Measurements from ENCODE around the gene CNIH3. TPM values are rescaled to one million over a fixed set of nuclear protein-coding genes. Genes with fewer than 3 reads are reported as not detected.

The CNIH3 gene
- polyA plus RNA-seq, 2 donors = 0.99 to 1.4 TPM

DNA sequence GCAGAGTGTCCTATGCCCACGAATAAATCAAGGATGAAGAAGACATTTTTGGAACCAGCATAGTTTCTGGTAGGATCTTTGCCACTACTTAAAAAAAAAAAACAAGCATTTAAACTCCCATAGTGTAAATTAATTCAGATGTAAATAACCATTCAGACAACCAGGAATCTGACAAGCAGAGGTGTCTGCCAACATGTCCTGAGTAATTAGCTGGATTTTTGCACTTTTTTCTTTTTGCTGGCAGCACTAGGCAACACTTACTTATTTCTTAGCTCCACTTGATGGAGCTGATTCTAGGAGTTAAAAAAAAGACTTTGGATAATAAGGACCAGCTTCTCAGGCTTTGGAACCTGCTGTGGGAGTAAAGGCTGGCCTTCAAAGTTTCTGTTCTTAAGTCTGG is 27.6 kb upstream of the CNIH3 start:
- Histone ChIP-seq H3K27me3 (ENCODE audit: control insufficient read depth in 1 of 2, insufficient read depth in 2 of 2, low read length in 2 of 2) (no peaks in the 10 kb centered on the region), H3K27ac (ENCODE audit: low read depth in 2 of 2, low read length in 1 of 2) (no peak overlapping the region), H3K36me3 (ENCODE audit: control insufficient read depth in 2 of 2, insufficient read depth in 2 of 2, low read length in 1 of 2) (no peaks in the 10 kb centered on the region), H3K4me3 (ENCODE audit: low read depth in 1 of 2, low read length in 2 of 2) (no peak overlapping the region), H3K4me1 (ENCODE audit: control insufficient read depth in 2 of 2, insufficient read depth in 2 of 2, low read length in 1 of 2) (no peaks in the 10 kb centered on the region), H3K9me3 (ENCODE audit: control insufficient read depth in 2 of 2, insufficient read depth in 1 of 2, low read depth in 1 of 2, low read length in 1 of 2) (no peaks in the 10 kb centered on the region)
- WGBS, 2 donors = 68 to 81% methylated on average over 1 of the region's 1 CpG

DNA sequence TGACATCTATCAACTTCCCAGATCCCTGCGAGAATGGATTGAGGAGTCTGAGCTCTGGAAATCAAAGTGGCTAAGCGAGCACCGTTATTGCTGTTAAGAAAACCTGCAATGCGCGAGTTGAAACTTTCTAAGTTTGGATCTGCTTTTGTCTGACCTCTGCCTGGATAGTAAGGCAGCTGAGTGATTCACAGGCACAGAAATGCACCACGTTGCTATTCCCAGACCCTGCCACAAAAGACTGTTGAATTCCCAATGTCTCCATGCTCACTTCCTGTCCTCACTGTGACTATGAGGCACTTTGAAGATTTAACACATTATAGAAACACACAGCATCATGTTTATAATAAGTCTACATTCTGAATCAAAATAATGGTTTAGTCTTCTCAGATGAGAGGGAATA is 27.1 kb upstream of the CNIH3 start:
- WGBS, 2 donors = 67 to 78% methylated on average over 6 of the region's 6 CpGs
- Histone ChIP-seq H3K4me3 (ENCODE audit: low read depth in 1 of 2, low read length in 2 of 2) (no peak overlapping the region), H3K9me3 (ENCODE audit: control insufficient read depth in 2 of 2, insufficient read depth in 1 of 2, low read depth in 1 of 2, low read length in 1 of 2) (no peaks in the 10 kb centered on the region), H3K36me3 (ENCODE audit: control insufficient read depth in 2 of 2, insufficient read depth in 2 of 2, low read length in 1 of 2) (no peaks in the 10 kb centered on the region), H3K27ac (ENCODE audit: low read depth in 2 of 2, low read length in 1 of 2) (no peak overlapping the region), H3K27me3 (ENCODE audit: control insufficient read depth in 1 of 2, insufficient read depth in 2 of 2, low read length in 2 of 2) (no peaks in the 10 kb centered on the region), H3K4me1 (ENCODE audit: control insufficient read depth in 2 of 2, insufficient read depth in 2 of 2, low read length in 1 of 2) (no peaks in the 10 kb centered on the region)

DNA sequence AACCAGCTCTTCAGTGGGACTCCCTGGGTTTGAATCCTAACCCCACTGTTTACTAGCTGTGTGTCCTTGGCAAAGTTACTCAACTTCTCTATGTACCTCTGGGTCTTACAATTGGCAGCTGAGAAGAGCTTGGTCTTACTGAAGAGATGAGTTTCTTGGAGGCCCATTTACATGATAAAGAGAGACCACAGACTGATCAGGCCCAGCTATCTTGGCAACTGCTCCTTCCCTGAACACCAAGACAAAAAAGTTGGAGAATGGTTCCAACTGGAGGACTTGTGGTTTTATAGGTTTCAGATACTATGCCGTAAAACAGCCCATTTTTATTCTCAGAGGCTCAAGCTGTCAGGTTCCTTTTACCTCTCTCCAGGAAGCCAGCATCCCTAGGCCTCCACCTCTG is 24.8 kb upstream of the CNIH3 start:
- Histone ChIP-seq H3K4me1 (ENCODE audit: control insufficient read depth in 2 of 2, insufficient read depth in 2 of 2, low read length in 1 of 2) (no peaks in the 10 kb centered on the region), H3K9me3 (ENCODE audit: control insufficient read depth in 2 of 2, insufficient read depth in 1 of 2, low read depth in 1 of 2, low read length in 1 of 2) (no peaks in the 10 kb centered on the region), H3K27me3 (ENCODE audit: control insufficient read depth in 1 of 2, insufficient read depth in 2 of 2, low read length in 2 of 2) (no peaks in the 10 kb centered on the region), H3K27ac (ENCODE audit: low read depth in 2 of 2, low read length in 1 of 2) (no peak overlapping the region), H3K4me3 (ENCODE audit: low read depth in 1 of 2, low read length in 2 of 2) (no peak overlapping the region), H3K36me3 (ENCODE audit: control insufficient read depth in 2 of 2, insufficient read depth in 2 of 2, low read length in 1 of 2) (no peaks in the 10 kb centered on the region)
- 93 to 96% methylated on average over 1 of the region's 1 CpG for WGBS, 2 donors

DNA sequence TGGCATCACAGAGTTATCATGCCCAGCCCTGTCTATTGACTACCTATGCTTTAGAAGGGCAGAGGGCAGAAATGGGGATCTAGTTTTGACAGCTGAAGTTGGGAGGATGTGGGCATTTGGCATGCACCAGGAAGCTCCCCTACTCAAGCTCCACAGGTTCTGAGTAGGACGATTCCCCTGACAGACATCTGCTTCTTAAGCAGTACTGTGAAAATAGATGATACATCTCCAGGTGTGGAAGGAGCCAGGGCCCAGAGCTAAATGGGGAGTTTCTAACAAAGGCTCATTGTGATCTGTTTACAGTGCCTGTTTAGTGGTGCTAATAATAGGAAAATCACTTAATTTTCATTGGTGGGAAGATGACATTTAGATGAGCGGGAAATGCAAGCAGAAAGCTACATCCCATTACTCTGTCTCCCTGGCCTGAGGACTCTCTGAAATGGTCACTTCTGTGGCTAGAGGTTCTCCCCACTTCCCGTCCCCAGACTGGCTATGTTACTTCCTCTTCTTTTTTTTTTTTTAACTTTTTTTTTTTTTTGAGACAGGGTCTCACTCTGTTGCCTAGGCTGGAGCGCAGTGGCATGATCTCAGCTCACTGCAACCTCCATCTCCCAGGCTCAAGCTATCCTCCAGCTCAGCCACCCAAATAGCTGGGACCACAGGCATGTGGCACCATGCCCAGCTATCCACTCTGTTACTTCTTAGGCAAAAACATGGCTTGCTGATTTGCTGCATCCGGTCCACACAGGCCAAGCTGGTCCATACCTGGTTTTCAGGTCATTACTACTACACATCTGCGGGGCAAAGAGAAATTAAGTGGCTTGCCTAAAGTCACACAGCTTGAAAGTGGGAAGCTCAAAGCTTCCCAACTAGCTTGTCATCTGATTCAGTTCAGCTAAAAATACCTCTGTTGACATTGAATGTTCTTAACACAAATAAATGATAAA is 23.2 kb upstream of the CNIH3 start:
- Histone ChIP-seq H3K9me3 (ENCODE audit: control insufficient read depth in 2 of 2, insufficient read depth in 1 of 2, low read depth in 1 of 2, low read length in 1 of 2) (no peaks in the 10 kb centered on the region), H3K27ac (ENCODE audit: low read depth in 2 of 2, low read length in 1 of 2) (no peak overlapping the region), H3K4me3 (ENCODE audit: low read depth in 1 of 2, low read length in 2 of 2) (no peak overlapping the region), H3K27me3 (ENCODE audit: control insufficient read depth in 1 of 2, insufficient read depth in 2 of 2, low read length in 2 of 2) (no peaks in the 10 kb centered on the region), H3K4me1 (ENCODE audit: control insufficient read depth in 2 of 2, insufficient read depth in 2 of 2, low read length in 1 of 2) (no peaks in the 10 kb centered on the region), H3K36me3 (ENCODE audit: control insufficient read depth in 2 of 2, insufficient read depth in 2 of 2, low read length in 1 of 2) (no peaks in the 10 kb centered on the region)
- 70 to 73% methylated on average over 6 of the region's 6 CpGs for WGBS, 2 donors

DNA sequence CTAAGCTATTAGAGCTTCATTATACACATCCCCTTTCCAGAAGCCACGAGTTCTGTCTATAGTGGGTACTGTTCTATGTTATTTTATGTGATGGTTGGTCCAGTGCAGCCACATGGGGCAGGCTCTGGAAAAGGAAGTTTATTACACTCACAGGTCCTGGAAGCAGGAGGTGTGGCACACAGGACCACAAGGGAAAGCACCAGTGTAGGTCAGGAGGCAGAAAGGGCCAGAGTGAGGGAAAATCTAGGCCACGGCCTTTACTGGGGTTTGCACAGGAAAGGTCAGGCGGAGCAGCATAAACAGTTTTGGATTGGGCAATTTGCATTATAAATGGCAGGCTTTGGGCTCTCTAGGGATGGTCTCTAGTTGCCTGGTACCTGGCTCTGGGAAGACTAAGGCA is 21.8 kb upstream of the CNIH3 start:
- no peak overlapping the region for H3K4me3 ChIP-seq (ENCODE audit: low read depth in 1 of 2, low read length in 2 of 2)
- no peaks in the 10 kb centered on the region for H3K9me3 ChIP-seq (ENCODE audit: control insufficient read depth in 2 of 2, insufficient read depth in 1 of 2, low read depth in 1 of 2, low read length in 1 of 2)
- no peaks in the 10 kb centered on the region for H3K27me3 ChIP-seq (ENCODE audit: control insufficient read depth in 1 of 2, insufficient read depth in 2 of 2, low read length in 2 of 2)
- WGBS, 2 donors = 92 to 93% methylated on average over 3 of the region's 3 CpGs
- H3K36me3 ChIP-seq (ENCODE audit: control insufficient read depth in 2 of 2, insufficient read depth in 2 of 2, low read length in 1 of 2) = no peaks in the 10 kb centered on the region
- no peak overlapping the region for H3K27ac ChIP-seq (ENCODE audit: low read depth in 2 of 2, low read length in 1 of 2)
- no peaks in the 10 kb centered on the region for H3K4me1 ChIP-seq (ENCODE audit: control insufficient read depth in 2 of 2, insufficient read depth in 2 of 2, low read length in 1 of 2)

DNA sequence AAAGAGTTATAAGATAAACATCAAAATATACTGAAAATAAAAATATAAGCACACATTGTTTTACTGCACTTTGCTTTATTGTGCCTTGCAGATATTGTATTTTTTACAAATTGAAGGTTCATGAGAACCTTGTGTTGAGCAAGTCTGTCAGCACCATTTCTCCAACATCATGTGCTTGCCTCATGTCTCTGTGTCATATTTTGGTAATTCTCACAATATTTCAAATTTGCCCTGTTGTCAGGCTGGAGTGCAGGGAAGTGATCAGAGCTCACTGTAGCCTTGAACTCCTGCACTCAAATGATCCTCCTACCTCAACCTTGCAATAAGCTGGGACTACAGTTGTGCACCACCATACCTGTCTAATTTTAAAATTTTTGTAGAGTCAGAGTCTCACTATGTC is 21.3 kb upstream of the CNIH3 start:
- H3K27me3 ChIP-seq (ENCODE audit: control insufficient read depth in 1 of 2, insufficient read depth in 2 of 2, low read length in 2 of 2) = no peaks in the 10 kb centered on the region
- H3K4me3 ChIP-seq (ENCODE audit: low read depth in 1 of 2, low read length in 2 of 2) = no peak overlapping the region
- no peak overlapping the region for H3K27ac ChIP-seq (ENCODE audit: low read depth in 2 of 2, low read length in 1 of 2)
- H3K36me3 ChIP-seq (ENCODE audit: control insufficient read depth in 2 of 2, insufficient read depth in 2 of 2, low read length in 1 of 2) = no peaks in the 10 kb centered on the region
- no peaks in the 10 kb centered on the region for H3K4me1 ChIP-seq (ENCODE audit: control insufficient read depth in 2 of 2, insufficient read depth in 2 of 2, low read length in 1 of 2)
- H3K9me3 ChIP-seq (ENCODE audit: control insufficient read depth in 2 of 2, insufficient read depth in 1 of 2, low read depth in 1 of 2, low read length in 1 of 2) = no peaks in the 10 kb centered on the region

DNA sequence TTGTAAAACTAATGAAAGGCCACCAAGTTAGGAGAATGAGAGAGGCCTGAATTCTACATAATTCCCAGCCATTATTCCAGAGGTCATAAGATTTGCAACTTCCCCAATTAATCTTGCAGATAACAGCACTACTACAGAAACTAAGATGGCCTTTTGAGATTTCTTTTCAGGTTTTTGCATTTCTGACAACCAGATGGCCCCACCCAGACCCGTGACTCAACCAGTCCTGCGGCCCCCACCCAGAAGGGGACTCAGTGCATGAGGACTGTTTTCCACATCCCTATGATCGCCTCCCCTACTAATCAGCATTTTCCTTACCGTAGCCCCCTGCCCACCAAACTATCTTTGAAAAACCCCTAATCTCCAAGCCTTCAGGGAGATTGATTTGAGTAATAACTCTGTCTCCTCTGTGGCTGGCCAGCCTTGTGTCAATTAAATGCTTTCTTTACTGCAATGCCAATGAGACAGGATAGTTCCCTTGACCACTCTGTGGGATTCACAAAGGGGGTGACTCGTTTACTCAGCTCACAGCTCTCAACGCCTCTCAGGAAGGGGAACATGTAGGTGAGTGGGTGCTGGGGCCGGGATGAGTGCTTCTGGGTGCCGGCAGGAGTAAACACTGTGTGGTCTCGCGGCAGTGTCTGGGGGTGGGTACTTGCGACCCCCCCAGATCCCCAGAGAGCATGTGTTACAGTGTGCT is 10.5 kb upstream of the CNIH3 start:
- Histone ChIP-seq H3K4me3 (ENCODE audit: low read depth in 1 of 2, low read length in 2 of 2) (no peak overlapping the region), H3K36me3 (ENCODE audit: control insufficient read depth in 2 of 2, insufficient read depth in 2 of 2, low read length in 1 of 2) (no peaks in the 10 kb centered on the region), H3K27ac (ENCODE audit: low read depth in 2 of 2, low read length in 1 of 2) (no peak overlapping the region), H3K9me3 (ENCODE audit: control insufficient read depth in 2 of 2, insufficient read depth in 1 of 2, low read depth in 1 of 2, low read length in 1 of 2) (peaks cover 6 to 8% of the 10 kb centered on the region in 2 donors), H3K4me1 (ENCODE audit: control insufficient read depth in 2 of 2, insufficient read depth in 2 of 2, low read length in 1 of 2) (no peaks in the 10 kb centered on the region), H3K27me3 (ENCODE audit: control insufficient read depth in 1 of 2, insufficient read depth in 2 of 2, low read length in 2 of 2) (no peaks in the 10 kb centered on the region)
- 91 to 92% methylated on average over 11 of the region's 11 CpGs for WGBS, 2 donors

DNA sequence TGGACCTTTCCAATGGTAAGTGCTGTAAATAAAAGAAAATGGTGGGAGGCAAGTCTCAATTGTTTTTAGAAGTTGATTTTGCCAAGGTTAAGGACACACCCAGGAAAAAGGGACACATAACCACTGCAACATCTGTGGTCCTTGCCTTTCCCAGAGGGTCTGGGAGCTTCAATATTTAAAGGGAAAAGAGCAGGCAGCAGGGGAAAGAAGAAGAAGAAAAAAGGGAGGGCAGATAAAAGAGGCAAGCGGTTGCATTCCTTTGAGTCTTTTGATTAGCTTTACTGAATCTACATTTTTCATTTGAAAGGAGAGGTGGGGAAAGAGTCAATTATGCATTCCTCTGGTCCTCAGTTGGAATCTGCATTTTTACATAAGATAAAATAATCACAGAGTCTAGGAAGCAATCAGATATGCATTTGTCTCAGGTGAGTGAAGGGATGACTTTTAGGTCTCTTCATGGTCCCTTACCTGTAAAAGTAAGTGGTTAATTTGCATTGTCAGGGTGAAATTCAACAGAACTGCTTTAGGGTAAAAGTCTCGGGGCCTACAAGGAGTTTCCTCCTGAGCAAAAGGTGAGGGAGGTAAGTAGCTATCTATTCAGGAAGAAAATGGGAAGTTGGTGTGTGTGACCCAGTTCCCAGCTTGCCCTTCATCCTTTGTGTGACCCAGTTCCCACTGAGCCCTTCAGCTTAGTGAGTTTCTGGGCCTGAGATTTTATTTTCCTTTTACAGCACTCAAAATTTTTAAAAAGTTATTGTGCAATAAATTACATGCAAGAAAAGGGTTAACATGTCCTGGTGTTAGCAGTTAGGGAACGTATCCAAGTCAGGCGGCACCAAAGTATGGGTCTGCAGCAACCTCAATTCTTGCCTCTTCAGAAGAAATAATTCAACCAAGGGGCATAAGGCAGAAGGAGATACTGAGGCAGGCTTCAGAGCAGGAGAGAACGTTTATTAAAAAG is 8.6 kb upstream of the CNIH3 start:
- Histone ChIP-seq H3K4me3 (ENCODE audit: low read depth in 1 of 2, low read length in 2 of 2) (no peak overlapping the region), H3K27ac (ENCODE audit: low read depth in 2 of 2, low read length in 1 of 2) (no peak overlapping the region), H3K27me3 (ENCODE audit: control insufficient read depth in 1 of 2, insufficient read depth in 2 of 2, low read length in 2 of 2) (no peaks in the 10 kb centered on the region), H3K4me1 (ENCODE audit: control insufficient read depth in 2 of 2, insufficient read depth in 2 of 2, low read length in 1 of 2) (no peaks in the 10 kb centered on the region), H3K36me3 (ENCODE audit: control insufficient read depth in 2 of 2, insufficient read depth in 2 of 2, low read length in 1 of 2) (no peaks in the 10 kb centered on the region), H3K9me3 (ENCODE audit: control insufficient read depth in 2 of 2, insufficient read depth in 1 of 2, low read depth in 1 of 2, low read length in 1 of 2) (peaks cover 6 to 8% of the 10 kb centered on the region in 2 donors)
- 53% methylated on average over 5 of the region's 5 CpGs for WGBS, 2 donors

DNA sequence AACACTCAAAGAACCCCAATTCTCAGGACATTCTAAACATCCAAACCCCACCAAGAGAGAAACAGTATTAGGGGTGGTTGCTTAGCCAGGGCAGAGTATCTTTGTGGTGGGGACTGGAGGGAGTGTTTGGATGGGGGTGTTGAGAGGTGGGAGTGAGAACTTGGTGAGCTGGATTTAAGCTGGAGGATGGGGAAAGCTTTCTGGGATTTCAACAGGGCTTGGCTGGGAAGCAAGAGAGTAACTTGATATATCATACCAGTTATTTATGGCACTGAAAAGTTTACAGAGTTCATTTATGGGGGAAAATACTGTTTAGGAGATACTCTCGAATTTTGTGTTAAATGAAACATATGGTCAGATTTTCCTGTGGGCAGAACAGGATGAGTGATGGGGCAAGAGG is 6.8 kb upstream of the CNIH3 start:
- 59 to 72% methylated on average over 1 of the region's 1 CpG for WGBS, 2 donors
- peaks cover 6 to 8% of the 10 kb centered on the region in 2 donors for H3K9me3 ChIP-seq (ENCODE audit: control insufficient read depth in 2 of 2, insufficient read depth in 1 of 2, low read depth in 1 of 2, low read length in 1 of 2)
- H3K4me1 ChIP-seq (ENCODE audit: control insufficient read depth in 2 of 2, insufficient read depth in 2 of 2, low read length in 1 of 2) = no peaks in the 10 kb centered on the region
- H3K27ac ChIP-seq (ENCODE audit: low read depth in 2 of 2, low read length in 1 of 2) = no peak overlapping the region
- H3K4me3 ChIP-seq (ENCODE audit: low read depth in 1 of 2, low read length in 2 of 2) = no peak overlapping the region
- H3K36me3 ChIP-seq (ENCODE audit: control insufficient read depth in 2 of 2, insufficient read depth in 2 of 2, low read length in 1 of 2) = no peaks in the 10 kb centered on the region
- no peaks in the 10 kb centered on the region for H3K27me3 ChIP-seq (ENCODE audit: control insufficient read depth in 1 of 2, insufficient read depth in 2 of 2, low read length in 2 of 2)
